SK-N-SH (cell line): ENCODE data around the gene LCOR. TPM values are rescaled to one million over a fixed set of nuclear protein-coding genes. Genes with fewer than 3 reads are reported as not detected.

Experiments used
- CTCF ChIA-PET: fragments of 300-600, 350-600 bp; formaldehyde crosslinking; extraction: SDS; loops from one replicate; lab custom pipeline; 2021; lab: Yijun Ruan, JAX
- POLR2A ChIA-PET: fragments of 350-600 bp; sonication (Branson Sonifier 250); formaldehyde crosslinking; extraction: SDS; loops from one replicate; lab custom pipeline; 2020; ENCODE audit warnings: antibody characterized with exemption, inconsistent platforms; lab: Yijun Ruan, JAX
- DNase-seq: peaks from one replicate; pipeline ENCODE4 v3.0.0; 2012
- H2AFZ ChIP-seq: fragments of 200-600 bp; sonication (generic); 2 replicates; pipeline ENCODE4 v1.8.1; 2016; ENCODE audit warnings: antibody characterized with exemption, mild to moderate bottlenecking, low read depth
- H3F3A ChIP-seq: fragments of 200-600 bp; sonication (generic); replicated peaks from 2 replicates; pipeline ENCODE3; 2016; ENCODE audit warnings: antibody characterized with exemption, mild to moderate bottlenecking; ENCODE audit not compliant: insufficient read depth
- H3K27ac ChIP-seq, 2 experiments: fragments of 200-500 bp in 1 of 2; fragments of 200-600 bp in 1 of 2; sonication (Bioruptor generic) in 1 of 2; sonication (generic), shearing (Covaris generic) in 1 of 2; 2 replicates each; pipeline versions ENCODE4 v1.5.1 to v1.6.1; 2014 to 2016; ENCODE audit warnings: low read depth in 2 of 2, inconsistent platforms in 1 of 2, low read length in 1 of 2, mild to moderate bottlenecking in 1 of 2, mixed read lengths in 1 of 2
- H3K27me3 ChIP-seq: fragments of 200-600 bp; sonication (generic), shearing (Covaris generic); 2 replicates; pipeline ENCODE4 v1.6.1; 2016; ENCODE audit warnings: mixed run types; ENCODE audit not compliant: insufficient read depth
- H3K36me3 ChIP-seq, 2 experiments: fragments of 200-500 bp in 1 of 2; fragments of 200-600 bp in 1 of 2; sonication (Bioruptor generic) in 1 of 2; sonication (generic) in 1 of 2; replicated peaks in 1 of 2; 2 replicates each; pipeline versions ENCODE3 to v1.5.1; 2014 to 2016; ENCODE audit warnings: low read length in 1 of 2, mild to moderate bottlenecking in 1 of 2; ENCODE audit not compliant: insufficient read depth in 2 of 2, control insufficient read depth in 1 of 2
- H3K4me1 ChIP-seq, 2 experiments: fragments of 200-500 bp in 1 of 2; fragments of 200-600 bp in 1 of 2; sonication (Bioruptor generic) in 1 of 2; sonication (generic), shearing (Covaris generic) in 1 of 2; 2 replicates each; pipeline versions ENCODE4 v1.5.1 to v1.6.1; 2014 to 2016; ENCODE audit warnings: low read depth in 1 of 2, low read length in 1 of 2, mixed run types in 1 of 2; ENCODE audit not compliant: insufficient read depth in 2 of 2, control insufficient read depth in 1 of 2
- H3K4me2 ChIP-seq: fragments of 200-600 bp; sonication (generic), shearing (Covaris generic); 2 replicates; pipeline ENCODE4 v1.6.1; 2017; ENCODE audit warnings: mixed run types
- H3K4me3 ChIP-seq, 2 experiments: fragments of 200-500 bp in 1 of 2; fragments of 200-600 bp in 1 of 2; sonication (Bioruptor generic) in 1 of 2; sonication (generic), shearing (Covaris generic) in 1 of 2; 2 replicates each; pipeline versions ENCODE4 v1.5.1 to v1.8.1; 2014 to 2016; ENCODE audit warnings: low read depth in 2 of 2, inconsistent platforms in 1 of 2, low read length in 1 of 2, mild to moderate bottlenecking in 1 of 2, mixed read lengths in 1 of 2, moderate library complexity in 1 of 2
- H3K79me2 ChIP-seq: fragments of 200-600 bp; sonication (generic); 2 replicates; pipeline ENCODE4 v1.8.1; 2017; ENCODE audit warnings: mild to moderate bottlenecking; ENCODE audit not compliant: insufficient read depth
- H3K9ac ChIP-seq: fragments of 200-600 bp; sonication (generic); 2 replicates; pipeline ENCODE4 v1.6.1; 2017; ENCODE audit warnings: mixed run types
- H3K9me2 ChIP-seq: fragments of 200-600 bp; sonication (generic); 2 replicates; pipeline ENCODE4 v1.6.1; 2017; ENCODE audit warnings: mixed run types
- H3K9me3 ChIP-seq: fragments of 200-600 bp; sonication (generic); 2 replicates; pipeline ENCODE4 v1.6.1; 2017; ENCODE audit warnings: mixed run types, mild to moderate bottlenecking, moderate library complexity
- H4K20me1 ChIP-seq: fragments of 200-600 bp; sonication (generic); 2 replicates; pipeline ENCODE4 v1.6.1; 2017; ENCODE audit warnings: mild to moderate bottlenecking, mixed run types; ENCODE audit not compliant: insufficient read depth
- CHD2 ChIP-seq: fragments of 150-350 bp; IDR thresholded peaks from 2 replicates; pipeline ENCODE4 v1.6.1; 2018; ENCODE audit warnings: low read length; ENCODE audit not compliant: partially characterized antibody
- EP300 ChIP-seq, 2 experiments: IDR thresholded peaks; 2 replicates each; pipeline versions ENCODE4 v1.4.0 to v1.6.1; 2012; ENCODE audit warnings: borderline replicate concordance in 1 of 2, low read depth in 1 of 2, low read length in 1 of 2
- FOSL2 ChIP-seq: IDR thresholded peaks from 2 replicates; pipeline ENCODE4 v1.4.0; 2012; ENCODE audit warnings: low read depth, mild to moderate bottlenecking, moderate library complexity, borderline replicate concordance
- GABPA ChIP-seq: IDR thresholded peaks from 2 replicates; pipeline ENCODE4 v1.4.0; 2012; ENCODE audit warnings: low read depth, mild to moderate bottlenecking
- IRF3 ChIP-seq: fragments of 150-350 bp; IDR thresholded peaks from 2 replicates; pipeline ENCODE4 v1.6.1; 2016; ENCODE audit warnings: mild to moderate bottlenecking, low read depth, low read length
- JUND ChIP-seq: IDR thresholded peaks from 2 replicates; pipeline ENCODE4 v1.4.0; 2012
- MEF2A ChIP-seq: IDR thresholded peaks from 2 replicates; pipeline ENCODE4 v1.4.0; 2012; ENCODE audit warnings: low read depth, borderline replicate concordance
- PBX3 ChIP-seq: IDR thresholded peaks from 2 replicates; pipeline ENCODE4; 2012
- POLR2AphosphoS5 ChIP-seq: IDR thresholded peaks from 2 replicates; pipeline ENCODE4 v1.6.1; 2012; ENCODE audit warnings: low read depth, low read length
- RFX5 ChIP-seq: IDR thresholded peaks from 2 replicates; pipeline ENCODE4 v1.6.1; 2012; ENCODE audit warnings: mild to moderate bottlenecking, improper control_type of control experiment, low read length
- TEAD4 ChIP-seq: IDR thresholded peaks from 2 replicates; pipeline ENCODE4 v1.4.0; 2012; ENCODE audit warnings: mild to moderate bottlenecking, borderline replicate concordance; ENCODE audit not compliant: insufficient read depth
- WGBS: methylation state at CpG from one replicate; pipeline ENCODE4 v1.1.6; 2017; ENCODE audit warnings: low lambda C conversion rate; 5-methylcytosine and 5-hydroxymethylcytosine counted together
- polyA plus RNA-seq, 3 experiments: library from polyadenylated mRNA; depleted of rRNA; stranded (reverse); fragments of >200 nt; gene quantifications; 2 replicates each; pipeline ENCODE4 v1.2.3, GENCODE V29; 2012

LCOR gene
- polyA plus RNA-seq, 1 of the 3 experiments (the other 2 are of a cell fraction), result 1.9 TPM

GRCh38 chr10:96986200-96986856, 154.2 kb downstream of the LCOR start:
- Histone ChIP-seq H3K4me3 (no peak overlapping the region), H3K4me2 (no peak overlapping the region), H3F3A (peaks cover 11% of the 10 kb centered on the region), H3K27me3 (no peaks in the 10 kb centered on the region), H3K9me2 (no peaks in the 10 kb centered on the region), H3K4me1 (peaks cover 2 to 21% of the 10 kb centered on the region in 2 experiments), H3K9me3 (no peaks in the 10 kb centered on the region), H2AFZ (no peak overlapping the region), H3K79me2 (no peaks in the 10 kb centered on the region), H4K20me1 (no peaks in the 10 kb centered on the region), H3K36me3 (peaks cover 6 to 14% of the 10 kb centered on the region in 2 experiments), H3K9ac (no peak overlapping the region), H3K27ac (no peak overlapping the region)
- CTCF ChIA-PET, result interaction anchor here (1.0 to 1.2 kb wide), 3 partner anchors 11 to 47 kb away, joined by 3 read pairs; no protein-coding TSS in a partner anchor
- TF ChIP-seq IRF3 (no peak), CHD2 (no peak)
- WGBS, result 92% methylated on average over 6 of the region's 6 CpGs
- no peak for DNase-seq
- POLR2A ChIA-PET, result no interaction called here

GRCh38 chr10:96987141-96987841, 155.2 kb downstream of the LCOR start:
- Histone ChIP-seq H3F3A (peaks cover 21% of the 10 kb centered on the region), H3K9me2 (no peaks in the 10 kb centered on the region), H3K9me3 (no peaks in the 10 kb centered on the region), H3K4me1 (peaks cover 2 to 26% of the 10 kb centered on the region in 2 experiments), H3K79me2 (no peaks in the 10 kb centered on the region), H3K27me3 (no peaks in the 10 kb centered on the region), H2AFZ (no peak overlapping the region), H3K4me3 (no peak overlapping the region), H3K36me3 (peaks cover 0 to 4% of the 10 kb centered on the region in 2 experiments), H4K20me1 (no peaks in the 10 kb centered on the region), H3K27ac (no peak overlapping the region), H3K9ac (no peak overlapping the region), H3K4me2 (no peak overlapping the region)
- no peak for TF ChIP-seq RFX5
- TF ChIP-seq PBX3, result no peak
- no peak for TF ChIP-seq JUND
- no peak for TF ChIP-seq POLR2AphosphoS5
- TF ChIP-seq FOSL2, result no peak
- no peak for TF ChIP-seq CHD2
- no peak for TF ChIP-seq TEAD4
- no peak for TF ChIP-seq GABPA
- TF ChIP-seq MEF2A, result no peak
- no peak for TF ChIP-seq EP300 (IDR thresholded peaks at IDR 0.05; ENCODE audit: borderline replicate concordance in 1 of 2, low read depth in 1 of 2, low read length in 1 of 2)
- POLR2A ChIA-PET, result no interaction called here
- CTCF ChIA-PET, result interaction anchor here (0.6 kb wide), 1 partner anchor 86 kb away, joined by 3 read pairs; no protein-coding TSS in a partner anchor
- DNase-seq, result no peak
- 98% methylated on average over 2 of the region's 2 CpGs for WGBS
